ENCODE results near the gene RALGPS1. TPM values are rescaled to one million over a fixed set of nuclear protein-coding genes. Genes with fewer than 3 reads are reported as not detected.

RALGPS1 gene
- total RNA-seq, 1 experiment from 2014 or later, result 18.6 TPM

DNA sequence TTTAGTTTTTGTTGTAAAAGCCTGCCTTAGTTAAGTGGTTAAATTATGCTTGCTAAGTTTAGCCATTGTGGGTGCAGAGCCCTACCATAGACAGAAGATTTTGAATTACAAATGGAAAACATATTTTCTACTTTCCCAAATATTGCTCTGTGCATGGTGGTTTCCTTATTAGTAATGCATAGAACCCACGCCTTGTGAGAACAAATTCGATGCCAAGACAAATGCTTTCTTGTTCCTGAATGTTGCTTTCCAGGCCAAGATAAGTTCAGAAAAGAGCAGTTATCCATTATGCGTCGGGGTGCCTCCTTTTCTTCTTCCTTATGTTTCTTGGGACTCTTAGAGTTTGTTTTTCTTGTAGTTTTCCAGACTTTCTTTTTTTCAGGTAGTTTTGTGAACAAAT is 319.0 kb downstream of the RALGPS1 start:
- H3K27ac ChIP-seq (ENCODE audit: insufficient read length, low read depth, low read length), result no peak overlapping the region
- H3K4me1 ChIP-seq (ENCODE audit: insufficient read depth, low read length), result no peaks in the 10 kb centered on the region
- H3K4me2 ChIP-seq (ENCODE audit: insufficient read depth, insufficient read length, low read length), result no peak overlapping the region
- H3K4ac ChIP-seq (ENCODE audit: low read depth, low read length), result no peak overlapping the region
- DNase-seq, result no peak
- H3T11ph ChIP-seq (ENCODE audit: low read length), result no peak overlapping the region
- no peak overlapping the region for H2BK120ac ChIP-seq (ENCODE audit: low read depth, low read length, poor library complexity, severe bottlenecking)
- H3K79me1 ChIP-seq (ENCODE audit: insufficient read depth, low read depth, low read length, poor library complexity, severe bottlenecking), result no peaks in the 10 kb centered on the region
- no peak overlapping the region for H3K4me3 Mint-ChIP-seq
- H3K79me2 ChIP-seq (ENCODE audit: insufficient read depth, low read length), result no peaks in the 10 kb centered on the region
- TF ChIP-seq CTCF (conservative IDR thresholded peaks at IDR 0.05), result no peak
- H3K9ac ChIP-seq (ENCODE audit: extremely low read depth, insufficient read length, low read length), result no peak overlapping the region
- no peaks in the 10 kb centered on the region for H3K23me2 ChIP-seq (ENCODE audit: insufficient read length, low read depth, low read length, poor library complexity, severe bottlenecking)
- H3K14ac ChIP-seq (ENCODE audit: insufficient read depth, low read length), result no peak overlapping the region
- H4K8ac ChIP-seq (replicated peaks; ENCODE audit: insufficient read length, low read depth, low read length), result no peak overlapping the region
- peaks cover 6% of the 10 kb centered on the region in 2 experiments; a peak in 2 of 4 replicates for H3K4me1 Mint-ChIP-seq
- H2BK20ac ChIP-seq (ENCODE audit: low read depth, low read length, poor library complexity, severe bottlenecking), result no peak overlapping the region
- no peak overlapping the region for H2AFZ ChIP-seq (ENCODE audit: low read length)
- no peaks in the 10 kb centered on the region for H3K9me3 Mint-ChIP-seq
- no peak overlapping the region for H2BK5ac ChIP-seq (ENCODE audit: insufficient read length, low read length)
- no peak overlapping the region for H3K18ac ChIP-seq (ENCODE audit: insufficient read length, low read depth, low read length)
- H2BK15ac ChIP-seq (ENCODE audit: low read depth, low read length), result no peak overlapping the region
- H3K27me3 Mint-ChIP-seq (ENCODE audit: low read depth), result no peaks in the 10 kb centered on the region
- H3K27me3 ChIP-seq (ENCODE audit: insufficient read depth, low read length), result no peaks in the 10 kb centered on the region
- H3K9me3 ChIP-seq (ENCODE audit: control insufficient read depth, low read depth, low read length), result no peaks in the 10 kb centered on the region
- no peak overlapping the region for H3K27ac Mint-ChIP-seq
- no peaks in the 10 kb centered on the region for H4K20me1 ChIP-seq (ENCODE audit: control insufficient read depth, insufficient read depth, insufficient read length)
- no peak overlapping the region for H4K91ac ChIP-seq (ENCODE audit: insufficient read length, low read depth, low read length)
- no peak overlapping the region for H2AK5ac ChIP-seq (ENCODE audit: insufficient read length, low read length)
- H3K56ac ChIP-seq (ENCODE audit: insufficient read length, low read depth, low read length), result no peak overlapping the region
- H3K23ac ChIP-seq (ENCODE audit: insufficient read length, low read depth, low read length), result no peak overlapping the region
- no CpG with 5 or more reads among the region's 4 CpGs for WGBS (ENCODE audit: extremely low coverage, insufficient read length, low lambda C conversion rate)
- no peak overlapping the region for H4K5ac ChIP-seq (ENCODE audit: insufficient read length, low read depth, low read length)
- peaks cover 0 to 4% (median under 1%) of the 10 kb centered on the region in 3 experiments; a peak in 3 of 7 replicates for H3K36me3 Mint-ChIP-seq (ENCODE audit: insufficient read depth in 1 of 3, low read depth in 3 of 3)
- H2BK12ac ChIP-seq (ENCODE audit: insufficient read length, low read depth, low read length), result no peak overlapping the region

Data from H9 (cell line).